ENCODE results near the gene EIF1AY.
"Not testable (repeated sequence)": the region's sequence is repeated elsewhere in the genome, so short reads cannot be mapped to it uniquely, and the experiment has no call there.

The EIF1AY gene

GRCh38 chrY:20575531-20576121, at the start of gene EIF1AY:
Gene EIF1AY, plus strand, starts transcription at chrY:20575776. Its CDS starts 96 bp downstream, at chrY:20575872.
- DNase-seq (ENCODE audit: low read depth): no peak

GRCh38 chrY:20528435-20528834, 47.1 kb upstream of the EIF1AY start:
- no peak for DNase-seq (ENCODE audit: low read depth)

GRCh38 chrY:20538186-20538585, 37.4 kb upstream of the EIF1AY start:
- no peak for DNase-seq (ENCODE audit: low read depth)

- no peak for DNase-seq (ENCODE audit: low read depth)
Measured at GRCh38 chrY:20538933-20539332, 36.6 kb upstream of the EIF1AY start.

GRCh38 chrY:20544451-20544960, 31.1 kb upstream of the EIF1AY start:
- DNase-seq (ENCODE audit: low read depth): no peak

- no peak for DNase-seq (ENCODE audit: low read depth)
Measured at GRCh38 chrY:20546071-20546470, 29.5 kb upstream of the EIF1AY start.

- no peak for DNase-seq (ENCODE audit: low read depth)
Measured at GRCh38 chrY:20549289-20549688, 26.3 kb upstream of the EIF1AY start.

GRCh38 chrY:20551840-20552239, 23.7 kb upstream of the EIF1AY start:
- DNase-seq (ENCODE audit: low read depth): no peak

- DNase-seq (ENCODE audit: low read depth): not testable (repeated sequence)
Measured at GRCh38 chrY:20552764-20553323, 22.7 kb upstream of the EIF1AY start.

- DNase-seq (ENCODE audit: low read depth): no peak
Measured at GRCh38 chrY:20555820-20556219, 19.8 kb upstream of the EIF1AY start.

- no peak for DNase-seq (ENCODE audit: low read depth)
Measured at GRCh38 chrY:20558677-20559076, 16.9 kb upstream of the EIF1AY start.

- no peak for DNase-seq (ENCODE audit: low read depth)
Measured at GRCh38 chrY:20559873-20560512, 15.6 kb upstream of the EIF1AY start.

- no peak for DNase-seq (ENCODE audit: low read depth)
Measured at GRCh38 chrY:20571306-20571705, 4.3 kb upstream of the EIF1AY start.

GRCh38 chrY:20576506-20576905, 930 bp downstream of the EIF1AY start:
- DNase-seq (ENCODE audit: low read depth): no peak

GRCh38 chrY:20578206-20578605, 2.6 kb downstream of the EIF1AY start:
- DNase-seq (ENCODE audit: low read depth): no peak

- no peak for DNase-seq (ENCODE audit: low read depth)
Measured at GRCh38 chrY:20581687-20582086, 6.1 kb downstream of the EIF1AY start.

- no peak for DNase-seq (ENCODE audit: low read depth)
Measured at GRCh38 chrY:20586161-20586560, 10.6 kb downstream of the EIF1AY start.

All from activated gamma-delta T cell treated with anti-CD3 and anti-CD28 coated beads, Interleukin-2, amount 50 U/mL, for 16 hours (primary cell).